ENCODE results near the gene NACC1.

DNA sequence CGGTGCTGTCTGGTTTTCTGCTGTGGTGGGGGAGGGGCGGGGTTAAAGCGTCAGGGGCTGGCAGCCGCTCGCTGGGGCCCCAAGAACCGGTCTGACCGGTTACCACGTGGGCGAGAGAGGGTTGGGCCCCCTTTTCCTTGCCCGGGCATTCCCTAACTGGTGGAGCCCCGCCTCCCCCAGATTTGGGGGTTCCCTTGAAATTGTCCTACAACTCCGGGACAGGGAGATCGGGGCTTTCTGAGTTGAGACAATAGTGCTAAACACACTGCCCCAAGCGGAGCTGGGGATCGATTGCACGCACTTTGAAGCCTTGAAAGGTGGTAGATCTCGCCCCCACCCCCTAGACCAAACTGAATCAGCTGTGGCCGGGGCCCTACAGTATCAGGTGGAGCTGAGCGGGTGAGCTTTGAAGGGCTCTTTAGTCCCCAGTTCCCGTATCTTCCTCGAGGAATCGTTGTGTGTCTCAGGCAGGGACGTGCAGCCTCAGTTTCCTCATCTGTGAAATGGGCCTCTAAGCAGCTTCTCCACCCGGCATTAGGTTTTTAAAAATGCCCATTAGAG is 36.9 kb downstream of the NACC1 start:
- TF ChIP-seq POLR2A (IDR thresholded peaks at IDR 0.05) (peak in 1 of 2 donors; percentile 2), EP300 (IDR thresholded peaks at IDR 0.05) (no peak), CTCF (IDR thresholded peaks at IDR 0.05) (peak in 2 of 4 experiments; percentile 8 to 11)
